Activated T-cell treated with anti-CD3 and anti-CD28 coated beads for 24 hours (primary cell): ENCODE results near the gene EPN3.

ENCODE experiments used
- DNase-seq: peaks from one replicate; pipeline ENCODE4 v3.0.0-alpha.2; 2020; ENCODE audit warnings: low read depth

EPN3 gene

GRCh38 chr17:50511058-50511457 is 21.5 kb upstream of the EPN3 start:
- peak; percentile 41 for DNase-seq

GRCh38 chr17:50513495-50513894 is 19.0 kb upstream of the EPN3 start:
- DNase-seq, result no peak

GRCh38 chr17:50514388-50514787 is 18.1 kb upstream of the EPN3 start:
- no peak for DNase-seq

DNA sequence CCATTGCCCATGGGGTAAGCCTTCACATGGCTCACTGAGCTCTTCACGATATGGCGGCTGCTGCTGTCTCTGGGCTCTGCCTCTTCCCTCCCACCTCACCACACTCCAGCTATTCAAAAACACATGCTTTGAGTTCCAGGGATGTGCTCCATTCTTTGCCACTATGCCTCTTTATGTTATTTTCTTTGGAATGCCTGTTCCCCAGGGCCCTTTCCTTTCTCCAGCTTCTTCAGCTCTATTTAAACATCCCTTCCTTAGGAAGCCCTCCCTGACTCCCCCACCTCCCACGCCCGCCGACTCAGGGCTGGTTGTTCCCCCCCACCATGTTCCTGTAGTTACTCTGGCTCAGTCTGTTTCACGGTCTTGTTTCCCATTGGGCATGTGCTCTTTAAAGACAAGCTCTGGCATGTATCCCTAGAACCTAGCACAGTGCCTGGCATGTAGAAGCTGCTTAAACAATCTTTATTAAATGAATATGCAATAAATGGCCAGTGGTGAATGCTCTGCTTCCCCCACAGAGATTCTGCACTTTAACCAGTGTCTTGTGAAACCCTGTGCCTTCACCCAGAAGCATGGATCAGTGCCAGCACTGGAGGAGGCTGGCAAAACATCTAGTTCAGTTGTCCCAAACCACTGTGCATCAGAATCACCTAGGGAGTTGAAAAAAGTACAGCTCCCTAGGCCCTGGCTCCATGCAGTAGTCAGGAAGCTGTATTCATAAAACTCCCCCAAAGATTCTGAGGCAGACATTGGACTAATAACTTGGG is 17.4 kb upstream of the EPN3 start:
- DNase-seq, result no peak

DNA sequence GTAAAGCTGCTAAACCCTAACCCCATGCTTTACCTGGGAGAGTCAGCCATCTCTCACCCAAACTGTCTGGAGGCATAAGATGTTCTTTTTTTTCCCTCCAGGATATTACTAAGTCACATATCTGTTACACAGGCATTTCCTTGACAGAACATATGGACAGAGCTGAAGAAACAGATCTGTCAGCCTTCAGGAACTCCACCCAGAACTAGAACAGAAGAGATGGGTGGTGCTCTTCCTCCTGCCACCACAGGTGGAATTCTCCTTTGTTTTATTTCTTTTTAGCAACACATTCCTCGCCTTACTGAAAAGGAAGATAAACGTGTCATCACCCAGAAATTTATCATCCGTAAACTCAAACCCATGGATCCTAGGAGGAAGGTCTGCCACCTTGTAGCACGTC is 15.5 kb upstream of the EPN3 start:
- no peak for DNase-seq

GRCh38 chr17:50517504-50518383 is 14.8 kb upstream of the EPN3 start:
- no peak for DNase-seq

DNA sequence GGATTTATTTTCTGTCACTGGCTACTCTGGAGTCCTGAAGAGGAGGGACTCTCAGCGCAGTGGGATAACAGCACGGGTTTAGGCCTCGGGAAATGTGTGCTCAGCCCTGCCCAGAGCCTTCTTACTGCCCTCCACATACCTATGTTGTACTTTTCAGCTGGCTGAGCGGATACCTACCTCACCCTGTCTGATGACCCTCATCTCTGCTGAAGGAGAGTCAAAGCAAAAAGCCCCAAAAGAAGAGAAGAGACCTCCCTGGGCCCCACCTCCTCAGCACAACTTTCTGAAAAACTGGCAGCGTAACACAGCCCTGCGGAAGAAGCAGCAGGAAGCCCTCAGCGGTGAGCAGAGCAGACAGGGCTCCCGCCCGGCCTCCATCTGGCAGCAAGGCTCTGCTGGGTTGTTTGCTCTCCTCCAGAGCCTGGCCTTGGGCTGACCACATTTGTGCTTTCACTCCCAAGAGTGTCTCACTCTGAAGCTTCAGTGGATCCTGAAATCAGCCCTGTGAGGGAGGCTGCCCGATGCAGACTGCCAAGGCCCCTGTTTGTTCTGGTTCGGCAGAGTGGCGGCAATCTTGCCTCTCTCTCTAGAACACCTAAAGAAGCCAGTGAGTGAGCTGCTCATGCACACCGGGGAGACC is 14.0 kb upstream of the EPN3 start:
- DNase-seq, result no peak

DNA sequence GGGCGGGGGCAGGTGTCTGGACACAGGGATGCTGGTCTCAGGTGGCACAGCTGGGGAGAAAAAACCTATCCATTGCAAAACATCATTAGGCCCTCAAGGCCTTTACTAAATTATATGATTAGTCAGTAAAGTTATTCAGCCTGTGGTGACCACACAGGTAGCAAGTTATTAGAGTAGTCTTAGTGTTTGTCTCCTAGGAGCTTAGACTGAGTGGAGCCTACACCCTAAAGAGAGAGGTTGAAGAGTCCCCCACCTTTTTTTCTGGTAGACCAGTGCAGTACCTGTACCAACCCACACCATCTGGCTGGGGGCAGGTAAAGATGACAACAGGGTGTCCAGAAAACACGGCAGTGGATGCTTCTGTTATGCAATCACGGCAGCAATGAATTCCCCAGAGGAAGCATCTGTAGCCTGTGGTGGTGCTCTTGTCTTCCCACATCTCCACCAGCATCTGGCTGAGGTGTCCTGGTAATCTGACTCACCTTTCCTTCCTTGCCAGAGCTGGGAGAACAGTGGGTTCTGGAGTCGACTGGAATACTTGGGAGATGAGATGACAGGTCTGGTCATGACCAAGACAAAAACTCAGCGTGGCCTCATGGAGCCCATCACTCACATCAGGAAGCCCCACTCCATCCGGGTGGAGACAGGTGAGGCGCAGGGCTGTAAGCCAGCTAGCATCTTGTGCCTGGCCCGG is 13.2 kb upstream of the EPN3 start:
- no peak for DNase-seq

DNA sequence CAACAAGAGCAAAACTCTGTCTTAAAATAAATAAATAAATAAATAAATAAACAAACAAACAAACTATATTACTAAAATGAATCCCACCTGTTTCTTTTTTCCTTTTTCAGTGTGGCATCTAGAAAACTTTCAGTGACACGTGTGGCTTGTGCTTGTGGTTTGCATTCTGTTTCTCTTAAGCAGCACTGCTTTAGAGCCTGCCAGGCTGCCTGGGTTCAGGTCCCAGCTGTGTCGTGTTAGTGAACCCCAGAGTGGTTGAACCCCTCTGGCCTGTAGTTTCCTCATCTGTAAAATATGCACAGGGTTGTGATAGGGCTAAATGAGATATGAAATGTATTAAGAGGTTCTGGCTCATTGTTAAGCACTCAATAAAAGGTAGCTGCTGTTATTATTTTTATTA is 12.1 kb upstream of the EPN3 start:
- no peak for DNase-seq

DNA sequence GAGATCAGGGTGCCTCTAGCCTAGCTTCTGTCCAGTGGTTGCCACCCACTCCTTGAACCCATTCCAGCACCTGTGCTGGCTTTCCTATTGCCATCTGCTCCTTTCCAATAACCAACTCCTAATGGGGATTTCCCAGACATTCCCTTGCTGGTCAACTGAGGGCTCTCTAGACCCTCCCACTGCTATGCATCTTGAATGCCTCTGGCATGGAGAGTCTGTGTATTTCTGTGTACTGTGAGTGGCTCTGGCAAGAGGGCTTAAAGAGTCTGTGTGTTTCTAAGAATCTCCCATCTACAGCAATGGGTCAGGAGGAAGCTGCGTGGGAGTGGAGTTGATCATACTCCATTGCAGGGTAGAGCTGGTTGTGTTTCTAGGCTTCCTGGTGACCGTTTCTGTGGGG is 11.0 kb upstream of the EPN3 start:
- DNase-seq, result no peak

DNA sequence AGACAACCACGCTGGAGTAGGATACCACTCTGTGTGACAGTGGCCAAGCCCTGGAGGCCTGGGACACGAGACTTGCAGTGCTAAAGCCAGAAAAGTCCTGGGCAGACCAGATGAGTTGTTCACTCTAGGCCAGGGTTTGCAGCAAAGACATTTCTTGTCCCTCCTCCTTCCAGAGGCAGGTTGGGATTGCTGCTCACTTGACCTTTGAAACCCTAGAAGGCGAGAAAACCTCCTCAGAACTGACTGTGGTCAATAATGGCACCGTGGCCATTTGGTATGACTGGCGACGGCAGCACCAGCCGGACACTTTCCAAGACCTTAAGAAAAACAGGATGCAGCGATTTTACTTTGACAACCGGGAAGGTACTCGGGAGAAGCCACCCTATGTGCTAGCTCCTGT is 9.8 kb upstream of the EPN3 start:
- DNase-seq, result no peak

DNA sequence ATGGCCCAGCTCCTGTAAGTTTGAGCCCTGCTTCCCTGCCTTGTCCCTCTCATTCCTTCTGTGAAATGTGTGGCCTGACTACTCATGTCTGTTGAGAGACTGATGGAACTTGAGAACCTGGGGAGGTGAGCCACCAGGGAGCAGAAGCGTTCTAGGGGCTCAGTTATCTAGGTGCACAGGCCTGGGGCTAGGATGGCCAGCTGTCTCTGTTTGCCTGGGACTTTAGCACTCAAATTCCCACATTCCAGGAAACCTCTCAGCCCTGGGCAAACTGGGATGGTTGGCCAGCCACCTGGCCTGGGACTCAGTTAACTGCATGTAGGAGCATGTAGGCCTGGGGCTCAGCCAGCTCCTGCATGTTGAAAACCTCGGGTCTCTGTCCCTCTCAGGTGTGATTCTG is 9.3 kb upstream of the EPN3 start:
- DNase-seq, result no peak

DNA sequence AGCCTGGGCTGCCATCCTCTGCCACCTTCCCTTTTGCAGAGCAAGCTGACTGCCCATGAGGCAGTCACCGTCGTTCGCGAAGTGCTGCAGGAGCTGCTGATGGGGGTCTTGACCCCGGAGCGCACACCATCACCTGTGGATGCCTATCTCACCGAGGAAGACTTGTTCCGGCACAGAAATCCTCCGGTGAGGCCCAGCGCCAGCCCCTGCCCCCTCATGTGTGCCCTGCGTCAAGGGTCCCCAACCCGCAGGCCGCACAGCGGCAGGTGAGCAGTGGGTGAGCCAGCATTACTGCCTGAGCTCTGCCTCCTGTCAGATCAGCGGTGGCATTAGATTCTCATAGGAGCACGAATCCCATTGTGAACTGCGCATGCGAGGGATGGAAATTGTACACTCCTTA is 7.7 kb upstream of the EPN3 start:
- DNase-seq, result no peak

- no peak for DNase-seq
Measured at GRCh38 chr17:50527155-50527762, 5.3 kb upstream of the EPN3 start.

DNA sequence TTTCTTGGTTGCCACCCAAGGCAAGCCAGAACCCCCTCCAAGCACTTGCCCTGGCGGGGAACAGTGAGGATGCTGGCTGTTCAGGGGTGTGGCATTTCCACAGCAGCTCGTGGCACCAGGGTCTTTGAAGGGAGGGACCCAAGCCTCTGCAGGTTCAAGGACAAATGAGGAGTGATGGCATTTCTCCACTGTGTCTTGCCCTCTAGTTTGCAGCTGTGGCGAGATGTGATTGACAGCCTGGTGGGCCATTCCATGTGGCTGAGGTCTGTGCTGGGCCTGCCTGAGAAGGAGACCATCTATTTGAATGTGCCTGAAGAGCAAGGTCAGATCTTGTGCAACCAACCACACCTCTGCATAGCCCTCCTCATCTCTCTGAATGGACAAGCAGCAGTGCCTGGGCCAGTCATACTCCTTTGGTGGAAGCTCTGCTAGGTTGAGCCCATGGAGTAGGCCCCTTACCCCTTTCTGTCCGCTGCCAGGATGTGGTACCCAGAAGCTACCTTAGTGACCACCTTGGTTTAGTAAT is 4.5 kb upstream of the EPN3 start:
- no peak for DNase-seq

DNA sequence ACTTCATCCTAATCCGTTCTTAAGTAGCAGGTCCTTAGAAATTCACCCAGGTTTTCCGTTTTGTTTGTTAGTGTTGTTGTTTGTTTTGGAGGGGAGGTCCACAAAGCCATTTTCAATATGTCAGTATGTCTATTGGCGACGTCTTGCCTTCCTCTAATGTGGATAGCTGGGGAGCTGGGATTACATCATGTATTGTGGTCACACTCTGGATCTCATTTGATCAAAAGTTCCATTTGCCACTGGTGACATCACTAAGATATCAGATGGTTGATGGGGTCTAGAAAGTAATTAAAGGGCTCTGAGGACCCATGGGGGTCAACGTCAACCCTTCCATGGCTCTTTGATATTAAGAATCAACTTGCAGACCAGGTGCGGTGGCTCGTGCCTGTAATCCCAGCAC is 2.7 kb upstream of the EPN3 start:
- no peak for DNase-seq

DNA sequence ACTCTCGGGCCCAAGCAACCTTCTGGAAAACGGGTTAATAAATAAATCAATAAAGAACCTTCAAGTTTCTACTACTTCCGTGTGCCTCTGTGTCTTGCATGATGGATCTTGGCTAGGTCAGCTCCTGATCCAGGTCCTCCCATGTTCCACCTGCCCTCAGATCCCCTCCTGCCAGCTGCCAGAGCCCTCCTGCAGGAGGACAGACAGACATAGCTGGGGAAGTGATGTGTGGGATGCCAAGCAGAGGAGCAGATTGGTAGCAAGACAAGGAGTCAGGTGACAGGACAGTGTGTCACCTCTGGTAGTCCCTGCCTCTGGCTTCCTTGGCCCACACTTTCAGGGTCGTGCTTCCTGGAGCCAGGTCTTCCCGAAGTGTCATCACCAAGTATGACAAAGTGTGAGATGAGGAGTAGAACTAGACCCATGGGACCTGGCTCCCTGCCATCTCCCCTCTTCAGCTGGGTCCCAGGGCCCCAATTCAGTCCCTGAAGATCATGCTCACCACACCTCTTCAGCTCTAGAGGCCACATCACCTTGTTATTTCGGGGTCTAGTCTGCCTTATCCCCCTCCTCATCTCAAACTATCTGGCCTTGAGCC is 1.0 kb upstream of the EPN3 start:
- no peak for DNase-seq

DNA sequence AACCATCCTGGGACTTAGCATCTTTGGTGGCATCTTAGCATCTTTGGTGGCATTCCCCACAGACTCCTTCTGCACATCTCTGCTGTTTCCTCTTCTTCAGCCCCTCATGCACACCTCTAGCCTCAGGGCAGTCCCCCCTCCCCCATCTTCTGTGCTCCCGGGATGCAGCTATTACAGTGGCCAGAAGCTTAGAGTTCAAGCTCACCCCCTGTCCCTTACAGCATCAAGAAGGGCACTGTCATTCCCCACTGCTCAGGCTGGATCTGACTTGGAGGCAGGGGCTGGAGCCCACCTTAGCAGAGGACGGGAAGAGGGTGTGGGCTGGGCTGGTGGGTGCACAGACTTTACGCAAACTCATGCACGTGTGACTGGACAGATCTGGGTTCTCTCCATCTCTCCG is 650 bp downstream of the EPN3 start:
- no peak for DNase-seq

DNA sequence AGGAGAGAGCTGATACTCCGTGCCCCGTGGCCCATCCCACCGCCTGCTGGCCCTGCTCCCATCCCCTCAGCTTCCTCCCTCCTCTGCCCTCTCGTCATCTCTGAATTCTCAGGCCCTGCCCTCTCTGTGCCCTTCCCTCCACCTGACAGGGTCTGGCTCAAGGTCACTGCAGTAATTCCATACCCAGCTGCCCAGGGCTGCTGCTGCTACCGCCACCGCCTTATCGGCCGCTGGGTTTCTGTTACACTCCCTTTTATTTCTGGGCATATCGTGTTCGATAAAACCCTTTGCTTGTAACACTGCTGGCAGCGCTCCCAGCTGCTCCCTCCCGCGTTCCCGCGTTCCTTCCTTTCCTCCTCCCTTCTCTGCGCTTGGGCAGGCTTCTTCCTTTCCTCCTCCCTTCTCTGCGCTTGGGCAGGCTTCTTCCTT is 1.2 kb downstream of the EPN3 start:
- DNase-seq, result no peak

GRCh38 chr17:50534222-50534978 is 1.9 kb downstream of the EPN3 start:
- peak; percentile 10 for DNase-seq

DNA sequence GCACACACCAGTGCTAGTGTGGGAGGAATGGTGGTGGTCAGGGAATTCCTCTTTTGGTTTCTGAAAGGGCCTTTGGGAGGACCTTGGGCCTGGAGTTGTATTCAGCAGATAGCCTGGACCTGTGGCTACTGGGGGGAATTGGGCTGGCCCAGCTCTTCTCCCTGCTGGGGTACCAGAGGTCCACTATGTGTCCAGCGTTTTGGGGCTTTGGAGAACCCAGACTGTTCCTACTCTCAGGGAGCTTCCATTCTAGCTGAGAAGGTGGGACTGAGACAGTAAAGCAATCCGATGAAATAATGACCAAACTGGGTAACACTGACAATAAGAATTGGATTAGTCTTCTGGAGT is 2.4 kb downstream of the EPN3 start:
- no peak for DNase-seq
